WERI-Rb-1 (cell line): ENCODE measurements around the gene CUEDC1.

Experiments
- DNase-seq: peaks from one replicate; pipeline ENCODE4 v3.0.0-alpha.2; 2020
- H3K27ac ChIP-seq: fragments of 250-450 bp; sonication (Bioruptor Pico); 2 replicates; pipeline ENCODE4 v1.5.1; 2020; ENCODE audit warnings: mild to moderate bottlenecking, moderate library complexity
- H3K27me3 ChIP-seq: fragments of 250-450 bp; sonication (Bioruptor Pico); 2 replicates; pipeline ENCODE4 v1.5.1; 2021; ENCODE audit warnings: mild to moderate bottlenecking, low read depth, moderate library complexity; ENCODE audit not compliant: insufficient read depth, severe bottlenecking
- H3K36me3 ChIP-seq: fragments of 250-450 bp; sonication (Bioruptor Pico); 2 replicates; pipeline ENCODE4 v1.5.1; 2020; ENCODE audit warnings: mild to moderate bottlenecking, moderate library complexity
- H3K4me3 ChIP-seq: 2 replicates; pipeline ENCODE4 v1.5.1; 2011; ENCODE audit warnings: low read depth, mild to moderate bottlenecking, control low read depth, low read length
- H3K9me3 ChIP-seq: fragments of 250-450 bp; sonication (Bioruptor Pico); 2 replicates; pipeline ENCODE4 v1.5.1; 2021; ENCODE audit warnings: mild to moderate bottlenecking, moderate library complexity; ENCODE audit not compliant: severe bottlenecking
- TF ChIP-seq, protein P1 (sequence below): IDR thresholded peaks from 2 replicates; pipeline ENCODE4 v1.5.1; 2011; ENCODE audit warnings: low read depth, mild to moderate bottlenecking, control low read depth, inconsistent platforms, low read length

CUEDC1 gene

DNA sequence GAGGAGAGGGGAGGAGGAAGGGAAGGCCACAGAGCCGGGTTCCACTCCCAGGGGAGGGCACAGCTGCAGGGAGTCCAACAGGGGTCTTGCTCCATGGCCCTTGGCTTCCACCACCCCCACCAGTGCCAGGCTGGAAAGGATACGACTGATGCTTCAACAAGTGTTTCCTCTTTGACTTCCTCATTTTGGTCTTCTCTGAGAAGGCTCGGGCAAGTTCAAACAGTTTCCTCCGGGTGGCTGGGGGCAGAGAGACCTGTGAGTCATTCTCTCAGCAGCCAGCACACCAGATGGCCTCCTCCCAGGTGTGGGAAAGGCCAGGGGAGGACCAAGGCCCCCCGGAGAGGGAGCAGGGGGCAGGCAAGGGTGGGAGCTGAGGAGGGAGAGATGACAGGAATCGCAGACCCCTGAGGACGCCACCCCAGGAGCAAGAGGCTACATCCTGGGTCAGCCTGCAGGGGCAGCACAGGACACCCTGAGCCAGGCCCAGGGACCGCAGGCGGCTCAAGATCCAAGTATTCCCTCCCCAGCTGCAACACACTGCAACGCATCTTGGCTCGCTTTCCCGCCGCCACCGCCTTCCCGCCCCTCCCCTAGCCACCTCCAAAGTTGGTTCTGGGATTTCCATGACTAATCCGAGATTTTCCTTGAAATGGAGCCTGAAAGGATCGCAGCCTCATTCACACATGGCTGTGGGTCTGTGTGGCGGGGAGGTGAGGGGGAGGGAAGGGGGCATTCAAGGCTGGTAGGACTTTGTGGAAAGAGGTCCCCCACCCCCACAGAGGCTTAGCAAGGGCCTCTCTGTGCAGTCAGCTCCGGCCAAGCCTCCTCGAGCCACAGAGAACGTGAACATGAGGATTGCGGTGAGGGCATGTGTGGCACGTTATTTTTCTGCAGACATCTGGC is 87.0 kb downstream of the CUEDC1 start:
- peak overlapping the region; percentile 24 for H3K4me3 ChIP-seq

DNA sequence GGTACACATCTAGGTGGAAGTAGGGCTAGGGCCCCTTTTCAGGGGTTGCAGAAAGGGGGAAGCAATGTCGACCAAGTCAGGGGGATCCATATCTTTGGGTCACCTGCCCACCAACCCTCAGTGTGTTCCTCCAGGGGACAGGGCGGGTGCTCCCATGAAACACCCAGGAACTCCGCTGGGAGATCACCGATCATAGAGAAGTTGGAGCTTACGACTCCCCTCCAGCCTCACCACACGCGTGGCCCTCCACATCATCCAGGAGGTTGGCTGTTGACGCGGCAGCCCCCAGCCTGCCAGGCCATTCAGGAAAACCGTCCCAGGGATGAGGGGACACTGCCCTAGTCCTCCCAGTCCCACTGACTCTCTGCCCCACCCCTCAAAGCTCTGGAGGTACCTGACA is 88.1 kb downstream of the CUEDC1 start:
- no peaks in the 10 kb centered on the region for H3K9me3 ChIP-seq
- H3K27ac ChIP-seq = peak overlapping the region; percentile 99
- H3K36me3 ChIP-seq = peaks cover 18% of the 10 kb centered on the region
- no peaks in the 10 kb centered on the region for H3K27me3 ChIP-seq
- DNase-seq = no peak
- TF ChIP-seq, protein P1, sequence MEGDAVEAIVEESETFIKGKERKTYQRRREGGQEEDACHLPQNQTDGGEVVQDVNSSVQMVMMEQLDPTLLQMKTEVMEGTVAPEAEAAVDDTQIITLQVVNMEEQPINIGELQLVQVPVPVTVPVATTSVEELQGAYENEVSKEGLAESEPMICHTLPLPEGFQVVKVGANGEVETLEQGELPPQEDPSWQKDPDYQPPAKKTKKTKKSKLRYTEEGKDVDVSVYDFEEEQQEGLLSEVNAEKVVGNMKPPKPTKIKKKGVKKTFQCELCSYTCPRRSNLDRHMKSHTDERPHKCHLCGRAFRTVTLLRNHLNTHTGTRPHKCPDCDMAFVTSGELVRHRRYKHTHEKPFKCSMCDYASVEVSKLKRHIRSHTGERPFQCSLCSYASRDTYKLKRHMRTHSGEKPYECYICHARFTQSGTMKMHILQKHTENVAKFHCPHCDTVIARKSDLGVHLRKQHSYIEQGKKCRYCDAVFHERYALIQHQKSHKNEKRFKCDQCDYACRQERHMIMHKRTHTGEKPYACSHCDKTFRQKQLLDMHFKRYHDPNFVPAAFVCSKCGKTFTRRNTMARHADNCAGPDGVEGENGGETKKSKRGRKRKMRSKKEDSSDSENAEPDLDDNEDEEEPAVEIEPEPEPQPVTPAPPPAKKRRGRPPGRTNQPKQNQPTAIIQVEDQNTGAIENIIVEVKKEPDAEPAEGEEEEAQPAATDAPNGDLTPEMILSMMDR = no peak
- H3K4me3 ChIP-seq = no peak overlapping the region

More for the DNA sequence above, 87.0 kb downstream of the CUEDC1 start:
- Histone ChIP-seq H3K36me3 (peaks cover 23% of the 10 kb centered on the region), H3K9me3 (no peaks in the 10 kb centered on the region), H3K27me3 (no peaks in the 10 kb centered on the region), H3K27ac (peak overlapping the region; percentile 99)
- peak; percentile 100 for DNase-seq
- TF ChIP-seq, protein P1 = peak; percentile 92

DNA sequence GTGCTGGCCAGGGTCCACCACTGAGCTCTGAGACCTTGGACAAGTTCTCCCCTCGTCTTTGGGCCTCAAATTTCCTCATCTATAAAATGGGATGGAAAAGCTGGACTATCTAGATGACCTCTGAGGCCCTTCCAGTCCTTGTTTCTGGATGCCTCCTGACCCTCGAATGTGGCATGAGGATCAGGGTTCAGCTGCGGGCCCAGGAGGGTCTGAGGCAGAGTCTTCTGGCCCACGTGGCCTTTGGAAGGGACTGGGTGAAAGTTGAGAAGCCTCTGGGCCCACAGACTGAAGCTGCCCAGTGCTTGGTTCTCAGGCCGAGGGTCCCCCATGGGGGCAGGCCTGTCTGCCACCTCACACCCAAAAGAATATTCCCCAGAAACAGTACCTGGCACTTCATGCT is 88.5 kb downstream of the CUEDC1 start:
- Histone ChIP-seq H3K27me3 (no peaks in the 10 kb centered on the region), H3K4me3 (no peak overlapping the region), H3K36me3 (peaks cover 17% of the 10 kb centered on the region), H3K9me3 (no peaks in the 10 kb centered on the region), H3K27ac (peak overlapping the region; percentile 99)
- TF ChIP-seq, protein P1 = no peak
- DNase-seq = no peak

DNA sequence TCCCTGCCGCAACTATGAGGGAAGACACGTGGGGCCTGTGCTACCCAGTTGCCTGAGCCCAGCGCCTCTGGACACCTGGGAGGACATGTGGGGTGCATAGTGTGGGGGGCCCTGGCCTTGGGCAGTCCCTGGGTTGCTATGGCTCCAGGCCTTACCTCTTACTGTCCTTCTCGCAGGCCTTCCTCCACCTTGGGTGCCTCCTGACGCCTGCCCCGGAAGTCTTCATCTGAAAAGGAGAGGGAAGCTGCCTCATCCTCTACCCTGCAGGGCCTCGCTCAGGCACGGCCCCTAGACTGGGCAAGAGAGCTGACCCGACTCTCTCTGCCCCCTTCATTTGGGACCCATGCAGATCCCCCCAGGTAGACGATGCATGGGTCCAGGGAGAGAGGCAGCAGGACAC is 88.9 kb downstream of the CUEDC1 start:
- Histone ChIP-seq H3K27ac (peak overlapping the region; percentile 99), H3K36me3 (peaks cover 17% of the 10 kb centered on the region), H3K27me3 (no peaks in the 10 kb centered on the region), H3K4me3 (no peak overlapping the region), H3K9me3 (no peaks in the 10 kb centered on the region)
- no peak for DNase-seq
- TF ChIP-seq, protein P1 = no peak

DNA sequence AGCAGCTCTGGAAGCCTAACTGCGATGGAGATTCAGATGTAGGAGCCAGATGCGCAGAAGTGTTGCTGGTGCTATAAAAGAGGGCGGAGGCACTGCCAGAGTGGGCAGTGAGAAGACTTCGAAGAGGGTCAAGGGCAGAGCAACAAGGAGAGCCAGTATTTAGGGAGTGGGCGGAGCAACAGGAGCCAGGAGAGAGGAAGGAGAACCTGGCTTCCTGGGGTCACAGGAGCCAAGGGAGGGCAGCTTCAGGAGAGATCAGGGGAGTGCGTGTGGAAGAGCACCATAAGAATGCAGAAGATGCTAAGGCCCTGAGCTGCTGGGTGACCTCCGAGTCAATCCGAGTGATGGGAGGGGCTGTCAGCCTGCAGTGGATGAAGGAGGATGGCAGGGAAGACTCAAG is 90.9 kb downstream of the CUEDC1 start:
- no peaks in the 10 kb centered on the region for H3K9me3 ChIP-seq
- no peaks in the 10 kb centered on the region for H3K27me3 ChIP-seq
- no peak overlapping the region for H3K4me3 ChIP-seq
- no peak overlapping the region; the same call in 1 of the 2 replicates for H3K27ac ChIP-seq
- TF ChIP-seq, protein P1 = no peak
- H3K36me3 ChIP-seq = peaks cover 11% of the 10 kb centered on the region
- peak; percentile 14 for DNase-seq
